D341Med (cell line): ENCODE measurements around the gene SCN5A.
A peak's percentile ranks its signal among the peaks of the same experiment; 100 is the strongest.

Source experiments
- DNase-seq: peaks from one replicate; pipeline ENCODE4 v3.0.0; 2012; ENCODE audit warnings: low spot score

Gene SCN5A

GRCh38 chr3:38622336-38622735 is 27.2 kb downstream of the SCN5A start:
- no peak for DNase-seq

- DNase-seq, result no peak
These were observed 29.3 kb downstream of the SCN5A start for GRCh38 chr3:38620236-38620635.

GRCh38 chr3:38618343-38618742 is 31.1 kb downstream of the SCN5A start:
- no peak for DNase-seq

DNA sequence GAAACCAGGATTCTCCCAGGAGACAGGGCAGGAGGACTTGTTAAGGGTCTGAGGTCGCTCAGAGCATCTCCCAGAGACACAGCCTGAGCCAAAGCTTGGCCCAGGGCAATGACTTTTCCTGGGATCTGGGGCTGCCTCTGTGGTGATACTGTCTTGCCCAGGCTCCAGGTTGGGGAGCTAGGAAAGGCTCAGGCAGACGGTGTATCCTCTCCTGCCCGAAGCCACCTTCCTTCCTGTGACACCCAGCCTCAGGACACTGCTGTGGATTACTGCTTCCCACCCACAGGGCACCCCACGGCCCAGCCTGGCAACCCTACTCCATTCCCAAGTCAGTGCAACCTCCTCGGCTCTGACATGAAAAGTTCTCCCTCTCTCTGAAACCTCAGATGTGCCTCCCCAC is 31.9 kb downstream of the SCN5A start:
- no peak for DNase-seq

DNA sequence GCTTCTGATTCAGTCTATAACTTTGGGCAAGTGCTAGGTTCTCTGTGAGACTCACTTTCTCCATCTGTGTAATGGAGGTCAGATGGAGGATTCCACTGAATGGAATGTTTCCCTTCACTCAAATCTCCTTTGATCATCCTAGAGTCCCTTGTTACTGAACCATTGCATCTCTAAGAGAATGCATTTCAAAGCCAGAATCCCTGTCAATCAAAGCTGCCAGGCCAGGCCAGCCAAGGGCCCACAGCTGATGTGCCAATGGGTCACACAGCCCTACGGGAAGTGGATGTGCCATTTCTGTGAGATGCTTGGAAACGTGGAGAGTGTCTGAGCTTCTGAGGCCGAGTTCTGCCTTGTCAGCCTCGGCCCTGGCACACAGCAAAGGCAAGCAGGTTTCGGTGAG is 32.4 kb downstream of the SCN5A start:
- no peak for DNase-seq

DNA sequence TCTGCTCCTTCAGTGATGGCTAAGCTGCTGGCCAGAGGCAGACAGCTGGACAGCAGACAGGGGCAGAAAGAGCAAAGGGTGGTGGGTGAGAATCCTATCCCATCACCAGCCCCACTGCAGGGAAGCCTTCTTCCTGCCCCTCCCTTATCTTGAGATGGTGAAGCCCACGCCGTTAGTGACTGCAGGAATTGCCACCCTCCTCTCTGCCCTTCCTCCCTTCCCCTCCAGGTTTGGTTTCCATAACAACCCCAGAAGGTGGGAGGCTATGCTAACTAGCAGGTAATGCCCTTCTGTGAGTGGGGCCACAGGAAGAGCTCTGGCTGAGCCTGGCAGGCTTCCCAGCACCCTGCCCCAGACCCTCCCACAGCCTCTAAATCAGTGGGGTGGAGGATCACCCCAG is 32.8 kb downstream of the SCN5A start:
- no peak for DNase-seq

DNA sequence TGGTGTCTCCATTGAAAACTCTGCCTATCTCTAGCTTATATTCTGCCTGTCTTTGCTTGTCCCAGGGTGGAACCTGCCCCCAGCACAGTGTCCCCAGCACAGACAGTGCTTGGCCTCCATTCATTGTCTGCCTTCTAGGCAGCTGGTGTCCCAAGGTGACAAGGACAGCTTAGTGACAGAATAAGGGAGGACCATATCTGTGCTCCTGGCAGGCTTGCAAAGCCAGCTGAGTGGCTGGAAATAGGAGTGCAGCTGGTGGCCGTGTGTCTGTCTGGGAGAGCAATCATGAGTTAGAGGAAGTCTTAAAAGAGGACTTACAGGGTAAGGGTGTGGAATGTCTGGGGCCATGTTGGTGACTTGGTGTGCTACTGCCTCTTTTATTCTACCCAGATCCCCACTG is 33.4 kb downstream of the SCN5A start:
- no peak for DNase-seq

DNA sequence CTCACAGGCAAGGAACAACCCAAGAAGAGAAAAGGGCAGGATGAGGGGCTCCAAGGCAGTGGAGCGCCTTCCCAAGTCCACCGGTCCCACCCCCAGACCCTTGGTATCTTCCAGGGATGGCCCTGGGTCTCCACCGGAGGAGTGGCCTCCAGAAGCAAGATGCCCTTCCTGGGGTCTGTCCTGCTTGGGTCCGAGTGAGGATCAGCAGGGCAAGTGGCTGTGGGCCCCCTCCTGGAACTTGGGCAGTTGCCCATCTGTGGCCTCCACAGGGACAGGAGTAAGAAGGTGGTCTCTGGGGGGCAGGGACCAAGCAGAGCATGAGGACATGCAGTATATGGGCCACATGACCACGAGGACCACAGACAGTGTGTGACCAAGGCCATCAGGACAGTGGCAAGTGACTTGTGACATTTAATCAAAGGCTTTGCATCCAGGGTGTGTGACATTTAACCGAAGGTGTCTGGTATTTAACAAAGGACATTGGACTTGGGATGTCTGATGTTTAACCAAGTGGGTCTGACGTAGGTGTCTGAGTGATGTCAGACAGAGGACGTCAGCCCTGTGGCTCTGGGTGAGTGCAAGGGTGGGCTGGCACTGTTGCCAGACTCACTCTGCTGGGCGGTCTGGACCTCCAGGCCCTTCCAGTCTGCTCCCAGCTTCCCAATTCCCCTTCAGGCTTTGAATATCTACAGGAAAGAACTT is 34.7 kb downstream of the SCN5A start:
- no peak for DNase-seq

- no peak for DNase-seq
These were observed 35.4 kb downstream of the SCN5A start for GRCh38 chr3:38614091-38614490.

GRCh38 chr3:38613426-38613825 is 36.1 kb downstream of the SCN5A start:
- DNase-seq, result no peak

DNA sequence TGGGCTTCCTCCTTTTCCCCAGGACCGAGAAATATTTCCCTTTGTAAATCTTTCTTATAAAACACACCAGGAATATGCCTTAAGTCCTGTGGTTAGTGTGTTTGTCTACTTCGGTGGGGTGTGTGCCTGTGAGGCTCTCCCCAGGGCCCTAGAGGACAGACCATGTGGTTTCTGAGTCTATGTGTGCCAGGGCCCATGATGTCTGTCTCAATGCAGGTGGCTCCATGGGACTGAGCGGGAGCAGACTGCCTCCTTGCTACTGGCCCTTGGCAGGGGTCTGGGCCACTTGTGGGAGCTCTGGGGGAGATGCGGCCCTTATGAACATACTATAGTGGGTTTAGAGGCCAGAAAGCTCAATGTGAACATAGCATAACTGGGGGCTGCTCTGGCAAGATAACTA is 37.6 kb downstream of the SCN5A start:
- no peak for DNase-seq

- no peak for DNase-seq
These were observed 38.6 kb downstream of the SCN5A start for GRCh38 chr3:38610934-38611333.

GRCh38 chr3:38610436-38610835 is 39.1 kb downstream of the SCN5A start:
- DNase-seq, result no peak

GRCh38 chr3:38609386-38610111 is 39.9 kb downstream of the SCN5A start:
- no peak for DNase-seq

- DNase-seq, result no peak
These were observed 40.5 kb downstream of the SCN5A start for GRCh38 chr3:38608961-38609360.

- DNase-seq, result no peak
These were observed 41.3 kb downstream of the SCN5A start for GRCh38 chr3:38608086-38608775.

GRCh38 chr3:38606561-38606960 is 42.9 kb downstream of the SCN5A start:
- DNase-seq, result no peak

DNA sequence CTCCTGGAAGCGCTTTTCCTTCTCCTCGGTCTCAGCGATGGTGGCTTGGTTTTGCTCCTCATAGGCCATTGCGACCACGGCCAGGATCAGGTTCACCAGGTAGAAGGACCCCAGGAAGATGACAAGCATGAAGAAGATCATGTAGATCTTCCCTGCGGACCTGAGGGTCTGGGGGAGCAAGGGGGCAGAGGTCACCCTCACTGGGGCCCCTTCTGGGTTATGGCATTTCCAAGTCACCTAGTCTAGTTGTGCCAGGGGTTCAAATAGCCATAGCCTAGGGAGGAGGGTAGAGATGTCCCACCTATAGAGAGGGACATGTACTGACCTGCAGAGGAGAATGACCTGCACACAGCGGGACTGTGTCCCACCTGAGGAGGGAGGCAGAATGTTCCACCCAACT is 43.5 kb downstream of the SCN5A start:
- DNase-seq, result no peak

DNA sequence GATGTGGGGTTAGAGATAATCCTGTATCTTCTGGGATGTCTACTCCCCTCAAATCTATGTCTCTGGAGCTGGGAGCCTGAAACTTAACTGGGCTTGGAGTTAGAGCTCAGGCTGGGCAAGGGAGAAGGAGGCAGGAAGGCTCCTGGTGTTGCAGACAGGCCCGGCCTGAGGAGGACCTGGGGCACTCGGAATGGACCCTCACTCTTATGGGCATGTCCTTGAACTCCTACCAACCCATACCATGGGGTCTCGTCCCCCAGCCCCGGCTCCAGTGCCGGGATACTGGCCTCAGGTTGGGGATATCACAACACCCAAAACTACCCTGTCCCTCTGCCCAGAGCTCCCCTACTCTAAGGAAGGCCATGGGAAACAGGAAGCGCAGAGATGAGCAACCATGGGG is 45.2 kb downstream of the SCN5A start:
- no peak for DNase-seq

- no peak for DNase-seq
These were observed 45.8 kb downstream of the SCN5A start for GRCh38 chr3:38603731-38604131.

GRCh38 chr3:38602576-38603250 is 46.8 kb downstream of the SCN5A start:
- DNase-seq, result no peak

- peak; percentile 74 for DNase-seq
These were observed 47.4 kb downstream of the SCN5A start for GRCh38 chr3:38601956-38602550.
